ENCODE data around the gene DUSP2. TPM values are rescaled to one million over a fixed set of nuclear protein-coding genes. Genes with fewer than 3 reads are reported as not detected.
A peak's percentile ranks its signal among the peaks of the same experiment; 100 is the strongest.

The DUSP2 gene
- total RNA-seq, 2 donors from 2014 or later, result 6.0 to 9.2 TPM

- WGBS, 2 donors, result 1 to 3% methylated on average over 30 to 62 of the region's 62 CpGs
- DNase-seq (peak; percentile 31 to 69 (median 52)), ATAC-seq (peak; percentile 88)
- TF ChIP-seq POLR2A (IDR thresholded peaks at IDR 0.05) (no peak), CTCF (IDR thresholded peaks at IDR 0.05) (peak; percentile 40 to 98 (median 92))
- no peaks in the 10 kb centered on the region for H3K9me3 ChIP-seq
- H3K36me3 ChIP-seq (replicated peaks in 1 of 2; ENCODE audit: insufficient read depth in 1 of 2, low read depth in 2 of 2), result no peaks in the 10 kb centered on the region
- peaks cover 14% of the 10 kb centered on the region for H3K4me1 ChIP-seq
- peak overlapping the region; percentile 31 to 54 for H3K4me3 ChIP-seq
- peak overlapping the region; percentile 8 to 69 (median 42) for H3K27ac ChIP-seq
- H3K27me3 ChIP-seq, result peaks cover 0 to 5% of the 10 kb centered on the region in 2 donors
- intact Hi-C loops (cut with DNase I), result loop anchor here (10.0 kb wide), 2 partner anchors 58 to 92 kb away; no protein-coding TSS in a partner anchor
Measured at GRCh38 chr2:96116879-96117533, 28.2 kb downstream of the DUSP2 start.

- intact Hi-C loops (cut with DNase I), result loop anchor here (10.0 kb wide), 2 partner anchors 58 to 92 kb away; no protein-coding TSS in a partner anchor
- peak; percentile 87 for ATAC-seq
- peak within 1 kb of the TSS; percentile 31 to 54 for H3K4me3 ChIP-seq
- WGBS, 2 donors, result 1% methylated on average over 38 of the region's 64 CpGs; no CpG with 5 or more reads in 1 of the 2 donors
- peaks cover 14% of the 10 kb centered on the region for H3K4me1 ChIP-seq
- peak; percentile 80 to 88 (median 84) for DNase-seq
- H3K27me3 ChIP-seq, result peaks cover 0 to 5% of the 10 kb centered on the region in 2 donors
- TF ChIP-seq POLR2A (IDR thresholded peaks at IDR 0.05) (no peak), CTCF (IDR thresholded peaks at IDR 0.05) (no peak)
- H3K9me3 ChIP-seq, result no peaks in the 10 kb centered on the region
- no peaks in the 10 kb centered on the region for H3K36me3 ChIP-seq (replicated peaks in 1 of 2; ENCODE audit: insufficient read depth in 1 of 2, low read depth in 2 of 2)
- H3K27ac ChIP-seq, result peak within 1 kb of the TSS; percentile 8 to 69 (median 42)
Measured at GRCh38 chr2:96116424-96116878, 28.8 kb downstream of the DUSP2 start, which contains the start of gene ADRA2B. ADRA2B (minus strand) TSS chr2:96116571; CDS start chr2:96116149, 422 bp downstream.

- 45 to 74% methylated on average over 48 to 74 of the region's 77 CpGs for WGBS, 2 donors
- TF ChIP-seq CTCF (IDR thresholded peaks at IDR 0.05) (no peak), POLR2A (IDR thresholded peaks at IDR 0.05) (no peak)
- H3K27ac ChIP-seq, result peak overlapping the region in 1 of 4 donors; percentile 60
- intact Hi-C loops (cut with DNase I), result loop anchor here (10.0 kb wide), 2 partner anchors 59 to 91 kb away; no protein-coding TSS in a partner anchor
- H3K27me3 ChIP-seq, result peaks cover 0 to 5% of the 10 kb centered on the region in 2 donors
- no peaks in the 10 kb centered on the region for H3K36me3 ChIP-seq (replicated peaks in 1 of 2; ENCODE audit: insufficient read depth in 1 of 2, low read depth in 2 of 2)
- peak; percentile 2 for ATAC-seq
- no peak for DNase-seq
- H3K4me3 ChIP-seq, result peak overlapping the region in 1 of 2 donors; percentile 54
- H3K4me1 ChIP-seq, result peaks cover 14% of the 10 kb centered on the region
- no peaks in the 10 kb centered on the region for H3K9me3 ChIP-seq
Measured at GRCh38 chr2:96115631-96116423, 29.4 kb downstream of the DUSP2 start.

GRCh38 chr2:96114903-96115581 is 30.2 kb downstream of the DUSP2 start:
- H3K9me3 ChIP-seq, result no peaks in the 10 kb centered on the region
- H3K36me3 ChIP-seq (replicated peaks in 1 of 2; ENCODE audit: insufficient read depth in 1 of 2, low read depth in 2 of 2), result no peaks in the 10 kb centered on the region
- intact Hi-C loops (cut with DNase I), result loop anchor here (10.0 kb wide), 2 partner anchors 60 to 90 kb away; no protein-coding TSS in a partner anchor
- DNase-seq (no peak), ATAC-seq (no peak)
- H3K4me3 ChIP-seq, result no peak overlapping the region
- H3K27ac ChIP-seq, result no peak overlapping the region
- TF ChIP-seq POLR2A (IDR thresholded peaks at IDR 0.05), result no peak
- TF ChIP-seq CTCF (IDR thresholded peaks at IDR 0.05), result no peak
- H3K27me3 ChIP-seq, result peaks cover 0 to 5% of the 10 kb centered on the region in 2 donors
- WGBS, 2 donors, result 94 to 97% methylated on average over 22 to 24 of the region's 24 CpGs
- H3K4me1 ChIP-seq, result peaks cover 14% of the 10 kb centered on the region

Data from body of pancreas (tissue), 4 donors.